ENCODE results near the gene AP2B1.

GRCh38 chr17:35708149-35708548 is 121.0 kb downstream of the AP2B1 start:
- TF ChIP-seq EGR1 (IDR thresholded peaks at IDR 0.05; ENCODE audit: low read depth in 2 of 2) (no peak), CTCF (IDR thresholded peaks at IDR 0.05; ENCODE audit: low read depth, low read length, missing input control) (no peak), ATF3 (IDR thresholded peaks at IDR 0.05) (no peak), REST (IDR thresholded peaks at IDR 0.05) (no peak), TAF1 (conservative IDR thresholded peaks at IDR 0.05) (no peak), SP1 (IDR thresholded peaks at IDR 0.05) (no peak), HNF4G (IDR thresholded peaks at IDR 0.05) (no peak), GABPA (IDR thresholded peaks at IDR 0.05 in 1 of 2, conservative IDR thresholded peaks at IDR 0.05 in 1 of 2) (no peak), YY1 (IDR thresholded peaks at IDR 0.05) (no peak), MAX (IDR thresholded peaks at IDR 0.05) (no peak), ZBTB33 (IDR thresholded peaks at IDR 0.05) (no peak), RAD21 (IDR thresholded peaks at IDR 0.05) (no peak), NR2F2 (IDR thresholded peaks at IDR 0.05) (no peak), JUND (IDR thresholded peaks at IDR 0.05) (no peak)

Data from liver (tissue), 3 donors.